Keratinocyte (primary cell): ENCODE measurements around the gene LAMA2. TPM values are rescaled to one million over a fixed set of nuclear protein-coding genes. Genes with fewer than 3 reads are reported as not detected.

Experiments used
- DNase-seq: peaks from one replicate; pipeline ENCODE4 v3.0.0-alpha.2; 2011; ENCODE audit warnings: low read depth, missing footprints, low spot score
- FAIRE-seq: peaks from 2 replicates; lab custom pipeline; 2011; peaks lifted over from hg19 to GRCh38; lab: Jason Lieb, UNC
- H2AFZ ChIP-seq: 2 replicates; pipeline ENCODE4 v1.6.0; 2012; ENCODE audit warnings: low read length, control low read depth, inconsistent platforms; ENCODE audit not compliant: control insufficient read depth
- H3K27ac ChIP-seq: 2 replicates; pipeline ENCODE4 v1.5.1; 2011; ENCODE audit warnings: low read length; ENCODE audit not compliant: control insufficient read depth, insufficient read depth
- H3K27me3 ChIP-seq: 3 replicates; pipeline ENCODE4 v1.6.0; 2011; ENCODE audit warnings: low read length; ENCODE audit not compliant: control insufficient read depth, insufficient read depth; ENCODE audit errors: extremely low read depth
- H3K36me3 ChIP-seq, 2 experiments: 2 replicates in 1 of 2; 3 replicates in 1 of 2; pipeline ENCODE4 v1.5.1; 2011; ENCODE audit warnings: low read length in 2 of 2, mild to moderate bottlenecking in 1 of 2; ENCODE audit not compliant: control insufficient read depth in 2 of 2, insufficient read depth in 2 of 2; ENCODE audit errors: extremely low read depth in 1 of 2
- H3K4me1 ChIP-seq: 3 replicates; pipeline ENCODE4 v1.5.1; 2011; ENCODE audit warnings: low read length; ENCODE audit not compliant: control insufficient read depth, insufficient read depth; ENCODE audit errors: extremely low read depth
- H3K4me2 ChIP-seq: 3 replicates; pipeline ENCODE4 v1.6.0; 2011; ENCODE audit warnings: low read depth, low read length; ENCODE audit not compliant: control insufficient read depth, insufficient read depth; ENCODE audit errors: extremely low read depth
- H3K4me3 ChIP-seq, 3 experiments: fragments of 200-600 bp in 1 of 3; sonication (generic) in 1 of 3; 2 replicates in 2 of 3; 3 replicates in 1 of 3; pipeline ENCODE4 v1.5.1; 2011 to 2016; ENCODE audit warnings: low read length in 3 of 3, mild to moderate bottlenecking in 3 of 3, control low read depth in 2 of 3, inconsistent platforms in 1 of 3, low read depth in 1 of 3, mixed read lengths in 1 of 3, mixed run types in 1 of 3, moderate library complexity in 1 of 3; ENCODE audit not compliant: control insufficient read depth in 2 of 3, insufficient read depth in 2 of 3; ENCODE audit errors: extremely low read depth in 1 of 3
- H3K79me2 ChIP-seq: 2 replicates; pipeline ENCODE4 v1.6.0; 2012; ENCODE audit warnings: low read length; ENCODE audit not compliant: control insufficient read depth, insufficient read depth
- H3K9ac ChIP-seq: 3 replicates; pipeline ENCODE4 v1.6.0; 2011; ENCODE audit warnings: low read length; ENCODE audit not compliant: control insufficient read depth, insufficient read depth; ENCODE audit errors: extremely low read depth
- H3K9me1 ChIP-seq: 3 replicates; pipeline ENCODE4 v1.6.0; 2011; ENCODE audit warnings: low read length; ENCODE audit not compliant: control insufficient read depth, insufficient read depth; ENCODE audit errors: extremely low read depth
- H3K9me3 ChIP-seq: 2 replicates; pipeline ENCODE4 v1.5.1; 2012; ENCODE audit warnings: low read depth, low read length; ENCODE audit not compliant: control insufficient read depth
- H4K20me1 ChIP-seq: 3 replicates; pipeline ENCODE4 v1.6.0; 2011; ENCODE audit warnings: low read length; ENCODE audit not compliant: control insufficient read depth, insufficient read depth; ENCODE audit errors: extremely low read depth
- EZH2 ChIP-seq: IDR thresholded peaks from one replicate; pipeline ENCODE4 v1.6.1; 2012; ENCODE audit warnings: inconsistent platforms, mild to moderate bottlenecking, low read length, moderate library complexity
- dilution Hi-C: fragments of 300-500 bp; cut with MboI; formaldehyde crosslinking; loops from one replicate; pipeline ENCODE4 v1.7.0; 2020; ENCODE audit warnings: low sequenced_read_pairs; ENCODE audit not compliant: extremely low pct_ligation_motif_present
- polyA plus RNA-seq, 5 experiments: library from polyadenylated mRNA; depleted of rRNA in 3 of 5; stranded (reverse) in 3 of 5; stranded (forward) in 1 of 5; unstranded in 1 of 5; fragments of >200 nt; gene quantifications; 1 replicate in 1 of 5; 2 replicates in 3 of 5; 3 replicates in 1 of 5; pipeline versions ENCODE4 v1.2.1 to v1.2.3, GENCODE V29; 2011 to 2012; ENCODE audit warnings: missing spikeins in 2 of 5, low read depth in 1 of 5, low replicate concordance in 1 of 5
- TF ChIP-seq, protein P1 (sequence below), 3 experiments: IDR thresholded peaks in 1 of 3; conservative IDR thresholded peaks in 1 of 3; optimal IDR thresholded peaks in 1 of 3; 2 replicates in 2 of 3; 3 replicates in 1 of 3; pipeline versions ENCODE3 to v1.5.1; 2011; ENCODE audit warnings: low read length in 3 of 3, mild to moderate bottlenecking in 3 of 3, moderate library complexity in 2 of 3, control low read depth in 1 of 3, inconsistent platforms in 1 of 3; ENCODE audit not compliant: insufficient read depth in 2 of 3; ENCODE audit errors: extremely low read depth in 1 of 3

Gene LAMA2
- polyA plus RNA-seq, 1 donor (not counting 4 experiments of a cell fraction or from before 2014, with no cell fraction given) = 1.4 TPM

DNA sequence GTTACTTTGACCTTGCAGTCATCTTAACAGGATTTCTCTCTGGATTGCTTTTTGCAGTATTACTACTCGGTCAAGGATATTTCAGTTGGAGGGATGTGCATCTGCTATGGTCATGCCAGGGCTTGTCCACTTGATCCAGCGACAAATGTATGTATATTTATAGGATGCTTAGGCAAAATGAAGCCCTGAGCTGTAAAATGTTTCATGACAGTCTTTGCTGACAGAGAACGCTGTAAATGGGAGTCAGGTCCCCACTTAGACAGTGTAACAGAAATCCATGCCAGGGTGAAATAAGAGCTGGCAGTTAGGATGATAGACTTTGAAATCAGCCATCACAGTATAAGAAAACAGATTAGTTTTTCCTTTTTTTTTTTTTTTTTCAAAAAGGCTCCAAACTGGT, 264.0 kb downstream of the LAMA2 start:
- Histone ChIP-seq H3K27ac (no peak overlapping the region), H4K20me1 (no peaks in the 10 kb centered on the region), H3K36me3 (no peaks in the 10 kb centered on the region), H3K79me2 (no peaks in the 10 kb centered on the region), H3K9me1 (no peaks in the 10 kb centered on the region), H3K27me3 (no peaks in the 10 kb centered on the region), H3K9ac (no peak overlapping the region), H3K4me2 (no peak overlapping the region), H3K9me3 (no peaks in the 10 kb centered on the region), H3K4me3 (no peak overlapping the region), H3K4me1 (peaks cover 3% of the 10 kb centered on the region), H2AFZ (peak overlapping the region; percentile 59)
- no peak for TF ChIP-seq EZH2
- TF ChIP-seq, protein P1, sequence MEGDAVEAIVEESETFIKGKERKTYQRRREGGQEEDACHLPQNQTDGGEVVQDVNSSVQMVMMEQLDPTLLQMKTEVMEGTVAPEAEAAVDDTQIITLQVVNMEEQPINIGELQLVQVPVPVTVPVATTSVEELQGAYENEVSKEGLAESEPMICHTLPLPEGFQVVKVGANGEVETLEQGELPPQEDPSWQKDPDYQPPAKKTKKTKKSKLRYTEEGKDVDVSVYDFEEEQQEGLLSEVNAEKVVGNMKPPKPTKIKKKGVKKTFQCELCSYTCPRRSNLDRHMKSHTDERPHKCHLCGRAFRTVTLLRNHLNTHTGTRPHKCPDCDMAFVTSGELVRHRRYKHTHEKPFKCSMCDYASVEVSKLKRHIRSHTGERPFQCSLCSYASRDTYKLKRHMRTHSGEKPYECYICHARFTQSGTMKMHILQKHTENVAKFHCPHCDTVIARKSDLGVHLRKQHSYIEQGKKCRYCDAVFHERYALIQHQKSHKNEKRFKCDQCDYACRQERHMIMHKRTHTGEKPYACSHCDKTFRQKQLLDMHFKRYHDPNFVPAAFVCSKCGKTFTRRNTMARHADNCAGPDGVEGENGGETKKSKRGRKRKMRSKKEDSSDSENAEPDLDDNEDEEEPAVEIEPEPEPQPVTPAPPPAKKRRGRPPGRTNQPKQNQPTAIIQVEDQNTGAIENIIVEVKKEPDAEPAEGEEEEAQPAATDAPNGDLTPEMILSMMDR (optimal IDR thresholded peaks at IDR 0.05 in 1 of 3, IDR thresholded peaks at IDR 0.05 in 1 of 3, conservative IDR thresholded peaks at IDR 0.05 in 1 of 3; ENCODE audit: extremely low read depth in 1 of 3, insufficient read depth in 2 of 3, low read length in 3 of 3) = no peak
- FAIRE-seq (peak; percentile 57), DNase-seq (no peak)
- dilution Hi-C loops = no loop called here

- Histone ChIP-seq H3K4me2 (no peak overlapping the region), H3K27me3 (no peaks in the 10 kb centered on the region), H3K4me3 (no peak overlapping the region), H3K79me2 (no peaks in the 10 kb centered on the region), H2AFZ (no peak overlapping the region), H3K27ac (no peak overlapping the region), H3K9ac (no peak overlapping the region), H3K9me3 (no peaks in the 10 kb centered on the region), H3K4me1 (peaks cover 3% of the 10 kb centered on the region), H4K20me1 (no peaks in the 10 kb centered on the region), H3K36me3 (no peaks in the 10 kb centered on the region), H3K9me1 (no peaks in the 10 kb centered on the region)
- no peak for TF ChIP-seq EZH2
- TF ChIP-seq, protein P1 (optimal IDR thresholded peaks at IDR 0.05 in 1 of 3, IDR thresholded peaks at IDR 0.05 in 1 of 3, conservative IDR thresholded peaks at IDR 0.05 in 1 of 3; ENCODE audit: extremely low read depth in 1 of 3, insufficient read depth in 2 of 3, low read length in 3 of 3) = no peak
- dilution Hi-C loops = no loop called here
- no peak for FAIRE-seq
- no peak for DNase-seq
Observed at GRCh38 chr6:129150507-129150906, 267.6 kb downstream of the LAMA2 start.
